Measurements from ENCODE around the gene BAK1.
"Not testable (repeated sequence)": the region's sequence is repeated elsewhere in the genome, so short reads cannot be mapped to it uniquely, and the experiment has no call there.

- not testable (repeated sequence) for TF ChIP-seq POLR2A, CTCF (IDR thresholded peaks at IDR 0.05)
Observed at GRCh38 chr6:33552883-33553282, 27.2 kb downstream of the BAK1 start.
